Central memory CD4-positive, alpha-beta T cell (primary cell): ENCODE data around the gene PML.

Source experiments
- DNase-seq: peaks from one replicate; pipeline ENCODE4 v3.0.0; 2022

PML gene

GRCh38 chr15:73986776-73987056, 7.8 kb upstream of the PML start:
- no peak for DNase-seq

GRCh38 chr15:73987250-73987649, 7.3 kb upstream of the PML start:
- DNase-seq: no peak

DNA sequence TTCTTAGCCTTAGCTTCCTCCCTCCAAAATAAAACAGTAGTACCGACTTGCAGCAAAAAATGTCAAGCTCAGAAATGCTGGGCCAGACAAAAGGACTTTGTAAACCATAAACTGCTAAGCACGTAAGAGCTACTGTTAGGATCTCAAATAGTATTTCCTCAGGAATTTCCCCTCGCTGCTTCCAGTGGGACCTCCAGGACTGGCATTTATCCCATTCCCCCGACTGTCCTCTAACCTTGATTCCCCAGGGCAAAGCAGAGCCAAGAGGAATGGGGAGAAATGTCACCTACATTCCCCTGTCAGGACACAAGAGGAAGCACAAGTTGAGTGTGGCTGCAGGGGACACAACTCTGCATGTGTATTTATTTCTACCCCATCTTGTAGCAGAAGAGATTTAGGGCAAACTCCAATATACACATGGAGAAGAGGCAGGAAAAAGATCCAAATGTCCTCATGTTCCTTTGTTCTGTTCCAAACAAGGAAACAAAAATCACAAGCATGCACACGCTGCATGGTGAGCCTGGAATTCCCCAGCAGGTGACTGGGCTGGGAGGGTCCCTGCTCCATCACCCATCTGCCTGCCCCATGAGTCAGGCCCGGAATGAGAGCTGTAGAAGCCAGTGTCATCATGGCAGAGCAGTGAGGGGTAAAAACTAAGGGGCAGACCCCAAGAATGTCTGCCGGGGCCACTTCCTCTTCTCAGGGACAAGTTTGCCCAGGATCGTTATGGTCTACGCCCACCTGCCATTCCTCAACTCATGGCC, 6.7 kb upstream of the PML start:
- no peak for DNase-seq

DNA sequence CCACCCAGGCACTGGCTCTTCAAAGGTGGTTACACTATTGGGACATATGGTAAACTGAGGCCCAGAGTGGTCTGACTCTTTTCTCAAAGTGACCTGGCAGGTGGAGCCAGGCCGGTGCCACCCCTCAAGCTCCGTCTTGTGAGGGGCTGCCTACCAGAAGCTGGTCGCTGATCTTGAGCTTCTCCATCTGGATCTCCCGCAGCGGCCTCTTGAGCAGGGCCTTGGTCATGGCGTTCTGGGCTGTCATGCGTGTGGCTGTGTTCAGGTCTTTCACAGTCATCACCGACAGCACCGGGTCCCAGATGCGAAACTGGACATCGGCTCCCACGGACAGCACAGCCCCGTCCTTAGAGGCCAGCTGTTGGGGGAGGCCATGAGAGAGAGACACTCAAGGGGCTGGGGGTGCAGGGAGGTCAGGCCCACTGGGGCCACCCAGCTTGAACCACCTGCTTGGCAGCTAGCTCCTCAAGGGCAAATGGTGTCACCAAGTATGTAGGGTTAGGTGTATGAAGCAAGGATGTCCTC, 6.0 kb upstream of the PML start:
- DNase-seq: no peak

- no peak for DNase-seq
These were observed 5.3 kb upstream of the PML start for GRCh38 chr15:73989001-73989798.

DNA sequence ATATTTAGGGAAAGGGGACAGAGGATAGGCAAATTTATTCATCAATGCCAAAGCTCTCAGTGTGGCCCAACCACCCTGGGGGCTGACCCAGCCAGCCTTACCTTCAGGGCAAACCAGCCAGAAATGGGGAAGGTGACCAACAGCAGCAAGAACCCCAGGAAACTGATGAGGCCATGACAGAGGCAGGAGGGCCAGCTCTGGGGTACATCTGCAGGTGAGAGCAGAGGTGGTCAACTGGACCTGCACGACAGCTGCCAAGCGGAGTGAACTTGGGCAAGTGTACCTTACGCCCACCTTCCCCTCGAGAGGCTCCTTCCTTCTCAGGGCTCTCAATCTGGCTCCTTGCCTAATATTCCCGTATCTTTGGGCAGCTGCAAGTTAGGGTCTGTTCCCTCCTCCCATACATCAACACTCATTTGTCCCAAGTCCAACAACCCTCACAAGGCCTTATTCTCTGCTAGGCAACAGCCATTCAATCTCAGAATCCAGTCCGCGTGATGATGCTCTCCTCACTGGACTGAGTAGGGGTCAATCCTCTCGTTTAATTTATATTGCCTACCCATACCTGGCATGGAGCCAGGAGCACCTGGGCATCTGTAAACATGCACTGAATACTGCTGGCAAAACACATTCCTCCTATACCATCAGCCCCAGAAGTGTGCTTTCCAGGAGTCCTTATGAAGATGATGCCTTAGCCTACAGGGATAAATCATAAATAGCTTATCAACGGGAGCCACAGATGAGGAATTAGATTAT, 4.1 kb upstream of the PML start:
- no peak for DNase-seq

GRCh38 chr15:73991260-73991659, 3.3 kb upstream of the PML start:
- no peak for DNase-seq

GRCh38 chr15:73991726-73992593, 2.6 kb upstream of the PML start, which contains the start of gene STOML1:
Gene STOML1, minus strand, starts transcription at chr15:73992295. Its CDS starts 72 bp downstream, at chr15:73992223.
- peak; percentile 90 for DNase-seq

GRCh38 chr15:73992594-73992898, 2.0 kb upstream of the PML start:
- DNase-seq: no peak

- DNase-seq: no peak
These were observed 1.1 kb upstream of the PML start for GRCh38 chr15:73993211-73993994.

DNA sequence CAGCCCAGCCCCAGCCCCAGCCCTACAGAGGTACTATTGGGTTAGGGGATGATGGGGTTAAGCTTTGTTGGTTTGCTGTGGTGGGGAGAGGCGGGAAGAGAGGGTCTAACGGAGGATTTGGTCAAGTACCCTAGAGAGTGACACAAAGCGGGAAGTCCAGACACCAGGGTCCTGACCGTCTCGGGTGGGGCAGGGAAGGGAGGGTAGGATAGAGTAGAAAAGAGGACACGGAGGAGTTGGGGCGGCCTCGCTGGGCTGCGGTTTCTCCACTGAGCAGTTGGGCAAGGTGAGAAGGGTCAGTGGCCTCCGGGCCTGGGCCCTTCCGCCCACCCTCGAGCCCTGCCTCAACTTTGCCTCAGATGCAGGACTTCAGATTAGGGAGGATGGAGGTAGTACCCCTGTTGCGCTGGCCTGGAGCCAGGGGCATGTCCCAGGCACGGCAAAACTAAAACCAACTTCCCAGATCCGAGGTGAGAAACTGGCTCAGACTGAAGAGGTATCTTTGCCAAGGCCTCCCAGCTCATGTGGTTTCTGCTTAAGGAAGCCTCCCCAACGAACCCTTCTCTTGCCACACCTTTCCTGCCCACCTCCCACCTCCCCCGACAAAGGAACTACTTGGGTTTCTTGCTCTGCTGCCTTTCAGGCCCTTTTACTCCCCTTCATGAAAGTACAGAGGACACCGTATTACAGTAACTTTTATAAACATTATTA, 551 bp downstream of the PML start:
- peak; percentile 20 for DNase-seq

- DNase-seq: no peak
These were observed 1.8 kb downstream of the PML start for GRCh38 chr15:73996267-73996666.

DNA sequence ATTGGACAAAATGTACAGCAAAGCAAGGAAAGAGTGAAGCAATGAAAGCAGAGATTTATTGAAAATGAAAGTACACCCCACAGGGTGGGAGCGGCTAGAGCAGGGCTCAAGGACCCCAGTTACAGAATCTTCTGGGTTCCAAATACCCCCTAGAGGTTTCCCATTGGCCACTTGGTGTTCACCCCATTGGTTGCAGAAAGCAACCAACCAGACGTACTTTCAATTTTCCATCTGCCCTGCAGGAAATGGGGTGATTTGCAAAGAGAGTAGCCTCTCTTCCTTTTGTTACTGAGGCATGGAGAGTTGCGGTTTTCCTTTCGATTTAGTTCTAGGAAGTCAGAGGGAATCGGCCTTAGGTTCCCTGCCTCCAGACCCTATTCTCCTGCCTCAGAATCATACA, 2.4 kb downstream of the PML start:
- peak; percentile 33 for DNase-seq

GRCh38 chr15:73997986-73998385, 3.5 kb downstream of the PML start:
- no peak for DNase-seq

GRCh38 chr15:74006774-74007639, 12.5 kb downstream of the PML start:
- no peak for DNase-seq

DNA sequence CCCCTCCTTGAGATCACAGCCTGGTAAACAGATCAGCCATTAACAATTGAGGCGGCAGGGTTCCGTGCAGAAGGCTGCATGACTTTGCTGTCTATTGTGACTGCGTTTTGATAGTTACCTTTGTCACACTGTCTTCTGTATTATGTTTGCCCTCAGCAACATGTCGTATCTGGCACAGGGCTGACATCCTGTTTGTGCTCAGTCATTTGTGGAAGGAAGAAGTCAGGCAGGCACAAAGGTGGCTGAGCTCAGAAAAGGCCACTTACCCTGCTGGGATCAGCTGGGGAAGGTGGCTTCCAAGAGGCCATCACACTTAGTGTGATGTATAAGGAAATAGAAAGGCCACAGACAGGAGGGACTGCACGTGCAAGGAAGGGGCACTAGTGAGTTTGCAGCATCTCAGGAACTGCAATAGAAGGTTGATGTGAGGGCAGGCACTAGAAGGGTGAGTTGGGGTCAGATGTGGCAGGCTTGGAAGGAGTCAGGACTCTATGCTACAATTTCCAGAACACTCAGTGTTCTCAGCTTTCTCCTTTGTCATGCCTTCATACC, 13.4 kb downstream of the PML start:
- DNase-seq: peak; percentile 7

- no peak for DNase-seq
These were observed 14.4 kb downstream of the PML start for GRCh38 chr15:74008901-74009300.

- DNase-seq: no peak
These were observed 16.5 kb downstream of the PML start for GRCh38 chr15:74010929-74011540.

- no peak for DNase-seq
These were observed 17.1 kb downstream of the PML start for GRCh38 chr15:74011610-74012009.
